ENCODE measurements around the gene RIC3.

RIC3 gene

DNA sequence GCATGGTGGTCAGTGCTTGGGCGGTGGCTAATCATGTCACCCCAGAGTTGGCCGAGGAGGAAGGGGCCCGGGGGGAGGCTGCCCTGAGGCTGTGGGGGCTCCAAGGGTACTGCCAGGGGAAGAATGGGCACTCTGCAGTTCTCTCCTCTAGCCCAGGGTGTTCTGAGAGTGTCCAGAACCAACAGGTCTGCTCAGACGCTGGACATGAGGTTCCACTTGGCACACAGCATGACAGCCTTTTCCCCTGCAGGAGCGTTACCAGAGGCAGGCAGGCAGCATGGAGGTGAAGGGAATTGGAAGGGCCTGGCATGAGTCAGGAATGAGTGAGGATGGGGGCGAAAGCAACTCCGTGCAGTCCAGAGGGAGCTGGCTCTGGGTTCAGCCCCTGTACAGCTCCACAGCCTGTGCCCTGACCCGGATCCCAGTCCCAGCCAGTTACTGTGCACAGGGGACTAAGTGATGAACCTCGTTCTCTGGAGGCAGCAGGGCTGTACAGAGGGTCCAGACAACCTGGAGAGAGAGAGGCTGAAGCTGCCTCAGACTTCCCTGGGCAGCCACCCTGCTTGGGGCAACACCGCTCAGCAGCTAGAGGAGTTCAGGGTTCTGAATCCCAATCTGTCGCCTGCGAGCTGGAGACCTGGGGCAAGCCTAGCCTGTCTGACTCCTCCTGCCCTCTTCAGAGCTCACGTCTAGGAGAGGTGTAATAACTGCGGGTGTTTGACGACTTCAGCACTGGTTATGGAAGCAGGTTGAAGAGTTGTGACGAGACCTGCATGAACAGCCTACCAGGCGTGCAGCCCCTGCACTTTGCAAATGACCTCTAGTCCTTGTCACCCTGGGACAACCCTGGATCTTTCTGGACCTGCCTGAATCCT, 102.6 kb downstream of the RIC3 start:
- no peak for DNase-seq

DNA sequence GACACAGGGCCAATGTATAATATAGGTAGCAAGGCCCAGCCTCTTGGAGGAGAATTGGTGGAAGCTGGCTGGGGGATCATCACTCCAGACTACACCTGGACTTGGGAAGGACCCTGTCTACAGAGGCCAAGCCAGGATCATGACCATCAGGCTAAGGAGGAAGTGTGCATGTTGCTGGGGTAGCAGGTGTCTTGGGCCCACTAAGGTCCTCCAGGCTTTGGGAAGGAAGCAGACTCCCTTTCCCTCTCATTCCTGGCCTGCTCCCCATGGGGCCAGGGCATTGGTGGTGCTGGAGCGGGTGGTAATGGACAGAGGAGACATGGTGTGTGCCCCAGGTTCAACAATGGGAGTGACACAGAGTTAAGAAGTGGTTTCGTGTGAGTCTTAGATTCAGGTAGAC, 103.8 kb downstream of the RIC3 start:
- no peak for DNase-seq

DNA sequence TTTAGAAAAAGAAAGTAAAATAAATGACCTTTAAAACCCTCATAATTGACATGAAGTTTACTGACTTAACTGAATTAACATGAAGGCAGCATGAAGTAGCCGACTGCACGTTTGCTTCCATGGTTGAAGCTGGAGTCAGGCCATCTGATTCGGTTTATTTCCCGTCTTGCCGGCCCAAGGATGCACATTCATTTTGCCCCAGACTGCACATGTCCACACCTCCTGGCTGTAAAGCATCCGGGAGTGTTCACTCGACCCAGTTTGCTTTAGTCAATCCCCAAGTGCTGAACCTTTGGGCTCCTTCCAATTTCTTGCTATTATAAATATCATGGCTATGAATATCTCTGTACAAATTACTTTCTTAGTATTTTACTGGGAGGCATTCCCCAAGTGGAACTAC, 105.5 kb downstream of the RIC3 start:
- no peak for DNase-seq

DNA sequence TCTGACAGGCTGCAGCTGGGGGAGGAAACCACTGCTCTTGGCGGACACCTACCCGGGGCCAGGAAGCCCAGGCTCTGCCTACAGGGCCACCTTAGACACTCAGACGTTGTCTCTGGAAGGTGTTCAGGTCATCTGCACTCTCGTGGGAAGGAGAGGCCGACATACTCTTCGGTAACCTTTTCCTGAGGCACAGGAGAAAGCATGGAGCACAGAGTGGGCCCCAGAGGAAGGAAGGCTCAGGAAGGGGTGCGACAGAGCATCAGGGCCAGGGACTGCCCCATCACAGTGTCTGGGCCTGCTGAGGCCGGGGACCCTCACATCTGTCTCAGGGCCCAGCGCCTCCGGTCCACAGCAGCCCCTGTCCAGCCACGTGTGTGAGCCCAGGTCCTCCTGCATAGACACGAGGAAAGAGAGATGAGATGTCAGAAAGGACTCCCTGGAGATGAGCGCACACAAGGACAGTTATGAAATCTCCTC, 106.0 kb downstream of the RIC3 start:
- DNase-seq = no peak

DNA sequence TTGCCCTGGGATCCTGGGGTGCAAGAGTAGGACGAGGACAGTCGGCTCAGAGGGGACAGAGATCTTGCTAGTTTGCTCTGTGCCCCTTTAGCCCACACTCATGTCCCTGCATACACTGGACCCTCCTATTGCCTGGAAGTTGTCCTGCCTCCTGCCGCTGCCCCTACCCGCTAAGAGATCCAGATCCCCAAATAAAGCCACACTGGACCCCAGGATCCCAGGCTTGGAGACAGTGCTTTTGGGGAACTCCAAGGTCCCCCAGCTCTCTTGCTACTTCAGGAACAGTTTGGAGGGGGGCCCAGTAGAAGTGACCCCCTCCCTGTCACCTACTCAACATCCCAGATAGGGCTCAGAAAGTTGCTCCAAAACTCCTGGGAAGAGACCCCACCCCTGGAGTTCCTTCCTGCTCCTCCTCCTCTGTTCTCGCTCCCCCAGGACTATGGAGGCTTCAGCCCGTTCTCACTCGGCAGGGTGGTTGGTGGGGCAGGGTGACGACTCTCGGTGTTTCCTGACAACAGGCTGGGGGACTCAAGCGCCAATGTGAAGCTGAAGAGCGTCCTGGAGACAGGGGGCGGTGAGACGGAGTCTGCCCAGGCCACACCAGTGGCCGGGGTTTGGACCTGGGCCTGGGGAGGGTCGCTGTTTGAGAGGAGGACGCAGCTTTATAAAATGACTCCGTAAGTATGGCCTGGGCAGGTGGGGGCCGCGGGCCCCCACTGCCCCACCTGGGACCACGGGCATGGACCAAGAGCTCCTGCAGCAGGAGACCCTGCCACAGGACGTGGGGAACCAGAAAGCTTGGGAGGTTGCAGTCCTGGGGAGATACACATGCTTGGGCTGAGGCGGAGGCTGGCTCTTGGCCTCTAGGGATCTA, 107.0 kb downstream of the RIC3 start:
- no peak for DNase-seq

DNA sequence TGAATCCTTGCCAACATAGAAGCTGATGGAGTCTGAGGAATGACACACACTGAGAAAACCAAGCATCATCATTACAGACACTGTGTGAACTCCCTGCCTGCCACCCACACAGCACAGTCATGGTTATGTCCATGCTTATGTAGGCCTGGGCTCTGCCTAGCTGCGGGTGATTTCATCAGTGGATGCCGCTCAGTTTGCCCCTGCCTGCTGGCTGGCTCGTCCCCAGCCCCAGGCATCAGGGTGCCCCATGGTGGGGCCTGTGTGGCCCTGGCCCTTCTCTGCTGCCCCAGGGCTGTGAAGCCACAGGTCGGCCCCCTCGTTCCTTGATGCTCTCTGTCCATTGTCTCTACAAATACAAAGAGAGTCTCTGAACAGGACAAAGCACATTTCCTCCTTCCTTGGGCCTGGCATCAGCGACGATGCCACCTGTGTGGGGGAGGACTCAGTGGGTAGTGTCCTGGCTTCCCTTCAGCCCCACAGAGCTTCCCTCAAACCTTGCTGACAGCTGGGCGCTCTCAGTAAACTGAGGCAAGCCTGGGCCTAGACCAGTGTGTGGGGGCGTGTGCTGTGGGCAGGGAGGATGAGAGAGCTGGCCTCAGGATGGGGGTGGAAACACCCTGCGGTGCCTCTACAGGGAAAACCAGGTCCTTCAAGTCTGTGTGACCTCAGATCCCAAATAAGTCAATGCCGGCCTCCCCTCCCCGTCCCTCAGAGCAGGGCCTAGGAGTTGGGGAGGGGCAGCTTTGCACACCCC, 107.8 kb downstream of the RIC3 start:
- no peak for DNase-seq

DNA sequence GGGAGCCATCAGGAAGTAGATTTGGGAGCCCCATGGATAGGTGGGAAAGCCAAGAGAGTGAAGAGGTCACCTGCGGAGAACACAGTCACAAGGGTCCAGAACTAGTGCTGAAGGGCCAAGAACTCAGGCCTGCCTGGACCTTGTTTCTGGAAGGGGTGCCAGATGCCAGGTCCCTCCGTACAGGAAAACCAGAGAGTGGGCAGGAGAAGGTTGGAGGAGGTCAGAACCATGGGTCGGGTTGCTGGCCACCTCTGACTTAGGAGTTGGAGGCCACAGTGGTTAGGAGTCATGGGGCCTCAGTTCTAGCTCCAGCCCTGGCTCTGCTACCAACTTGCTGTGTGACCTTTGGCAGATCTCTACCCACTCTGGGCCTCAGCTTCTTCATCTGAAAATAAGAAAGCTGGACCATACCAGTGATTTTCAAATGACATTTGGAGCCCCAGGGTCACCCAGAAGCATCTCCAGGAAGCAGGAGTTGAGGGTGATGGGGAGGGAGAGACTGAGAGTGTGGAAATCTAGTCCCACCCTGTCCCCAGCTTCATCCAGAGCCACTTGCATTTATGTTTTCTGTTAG, 108.6 kb downstream of the RIC3 start:
- DNase-seq = no peak

DNA sequence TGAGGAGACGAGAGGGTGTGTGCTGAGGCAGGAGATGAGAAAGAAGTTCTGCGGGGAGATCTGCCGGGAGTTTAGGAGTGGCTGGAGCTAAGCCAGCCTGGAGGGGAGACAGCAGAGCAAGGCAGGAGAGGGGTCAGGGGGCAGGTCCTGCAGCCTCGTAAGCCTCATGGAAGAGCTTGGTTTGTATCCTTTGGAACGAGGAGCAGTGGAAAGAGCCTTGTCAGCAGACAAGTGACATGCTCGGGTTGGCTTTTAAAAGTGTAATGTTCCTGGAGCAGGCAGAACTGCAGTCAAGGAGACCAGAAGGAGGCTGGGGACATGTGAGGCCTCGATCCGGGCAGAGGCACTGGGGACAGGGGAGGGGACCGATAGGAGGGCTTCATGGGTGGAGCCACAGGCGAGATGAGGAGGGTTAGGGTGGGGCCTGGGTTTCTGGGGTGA, 109.2 kb downstream of the RIC3 start:
- DNase-seq = no peak

DNA sequence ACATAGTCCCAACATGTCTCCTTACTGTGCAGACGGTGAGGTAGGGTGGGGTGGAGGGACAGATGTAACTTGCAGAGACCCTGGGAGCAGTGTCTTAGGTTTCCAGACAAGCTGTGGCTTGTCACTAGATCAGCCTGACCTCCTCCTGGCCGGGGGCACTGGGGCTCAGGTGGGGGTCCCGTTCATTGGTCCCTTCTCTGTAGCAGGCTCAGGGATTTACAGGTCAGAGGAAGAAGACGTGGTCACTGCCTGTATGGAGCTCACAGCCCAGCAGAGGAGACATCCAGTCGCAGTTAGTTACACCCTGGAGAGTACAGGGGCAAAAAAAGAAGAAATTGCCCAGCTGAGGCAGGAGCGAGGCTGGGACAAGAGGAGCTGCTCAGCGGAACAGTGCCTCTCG, 109.8 kb downstream of the RIC3 start:
- no peak for DNase-seq

DNA sequence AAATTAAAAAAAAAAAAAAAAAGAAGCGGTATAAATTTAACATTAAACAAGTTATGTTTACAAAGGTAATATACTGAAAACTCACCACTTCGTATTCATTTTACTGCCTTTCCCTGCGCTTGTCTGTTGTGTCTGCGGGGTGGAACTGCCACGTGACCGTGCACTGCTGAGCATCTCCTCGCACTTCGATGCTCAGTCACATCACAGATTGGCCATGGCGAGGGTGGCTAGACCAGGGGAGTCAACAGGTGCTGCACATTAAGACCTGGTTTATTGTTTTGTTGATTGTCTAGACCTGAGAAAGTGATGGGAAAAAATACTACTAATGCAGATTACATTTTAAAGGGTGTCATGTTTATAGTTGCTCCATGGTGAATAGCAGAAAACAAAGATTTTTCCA, 110.6 kb downstream of the RIC3 start:
- DNase-seq = no peak

DNA sequence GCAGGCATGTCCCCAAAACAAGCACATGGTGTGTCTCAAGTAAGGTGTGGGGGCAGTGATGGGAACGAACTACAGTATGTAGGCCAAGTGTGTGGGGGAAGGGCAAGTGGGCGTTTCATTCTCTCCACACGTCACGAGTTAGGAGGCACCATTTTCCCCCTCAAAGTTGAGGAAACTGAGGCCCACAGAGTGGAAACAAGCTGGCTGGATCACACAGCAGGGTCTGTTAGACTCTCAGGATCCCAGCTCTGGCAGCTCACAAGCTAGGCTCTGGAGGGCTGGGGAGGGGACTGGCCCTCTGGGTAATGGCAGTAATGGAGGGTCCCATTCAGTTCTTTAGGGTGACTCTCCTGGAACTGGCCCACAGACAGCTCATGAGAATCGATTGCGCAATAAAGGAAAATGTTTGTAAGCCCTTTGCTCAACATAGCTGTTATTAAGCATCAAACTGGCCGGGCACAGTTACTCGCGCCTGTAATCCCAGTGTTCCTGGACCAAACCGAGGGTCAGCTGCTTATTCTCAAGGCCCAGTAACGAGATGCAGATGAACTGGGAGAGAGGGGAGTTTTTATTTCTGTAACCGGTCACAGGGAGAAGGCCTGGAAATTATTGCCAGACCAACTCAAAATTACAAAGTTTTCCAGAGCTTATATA, 111.9 kb downstream of the RIC3 start:
- DNase-seq = no peak

Data from effector CD4-positive, alpha-beta T cell (primary cell).